HG02943 (cell line): ENCODE results near the gene ZFP92.

Experiments
- ATAC-seq: cut with Tn5 transposase; IDR thresholded peaks from one replicate; pipeline ENCODE4 v1.9.1; 2021; ENCODE audit warnings: mild to moderate bottlenecking, low read depth, moderate library complexity; ENCODE audit not compliant: unreplicated experiment

The ZFP92 gene

DNA sequence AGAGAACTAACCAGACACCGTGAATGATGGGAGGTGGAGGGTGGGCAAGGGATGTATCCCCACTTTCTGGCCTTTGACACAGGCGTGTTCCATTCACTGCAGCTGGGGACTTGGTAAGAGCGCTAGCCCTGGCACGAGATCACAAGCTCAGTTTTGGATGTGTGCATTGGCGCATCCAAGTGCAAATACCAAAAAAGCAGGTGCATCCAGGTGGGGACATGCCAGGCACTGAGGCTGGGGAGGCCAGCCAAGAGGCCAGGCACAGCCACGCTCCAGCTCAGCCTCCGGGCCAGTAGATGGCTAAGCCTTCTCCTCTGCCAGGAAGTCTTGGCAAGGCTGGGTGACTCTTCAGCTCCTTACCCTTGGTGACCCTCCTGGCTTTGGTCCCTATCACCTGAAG lies 4.4 kb upstream of the ZFP92 start:
- ATAC-seq: no peak

DNA sequence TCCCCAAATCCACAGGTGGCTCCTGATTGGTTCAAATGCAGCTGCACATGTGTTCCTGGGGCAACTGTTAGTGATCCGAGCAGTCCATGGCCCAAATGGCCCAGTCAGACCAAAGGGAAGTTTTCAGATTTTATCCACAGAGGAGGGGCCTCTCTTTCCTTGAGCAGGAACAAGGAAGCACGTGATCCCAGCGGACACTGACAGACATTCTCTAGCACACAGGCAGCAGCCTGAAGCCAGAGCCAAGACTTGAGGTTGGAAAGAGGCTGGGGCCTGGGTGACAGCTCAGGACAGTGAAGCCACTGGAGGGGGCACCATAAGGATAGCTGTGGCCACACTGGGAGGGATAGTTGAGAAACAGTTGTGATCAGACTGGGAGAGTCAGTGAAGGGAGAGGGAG lies 3.5 kb upstream of the ZFP92 start:
- ATAC-seq: no peak

DNA sequence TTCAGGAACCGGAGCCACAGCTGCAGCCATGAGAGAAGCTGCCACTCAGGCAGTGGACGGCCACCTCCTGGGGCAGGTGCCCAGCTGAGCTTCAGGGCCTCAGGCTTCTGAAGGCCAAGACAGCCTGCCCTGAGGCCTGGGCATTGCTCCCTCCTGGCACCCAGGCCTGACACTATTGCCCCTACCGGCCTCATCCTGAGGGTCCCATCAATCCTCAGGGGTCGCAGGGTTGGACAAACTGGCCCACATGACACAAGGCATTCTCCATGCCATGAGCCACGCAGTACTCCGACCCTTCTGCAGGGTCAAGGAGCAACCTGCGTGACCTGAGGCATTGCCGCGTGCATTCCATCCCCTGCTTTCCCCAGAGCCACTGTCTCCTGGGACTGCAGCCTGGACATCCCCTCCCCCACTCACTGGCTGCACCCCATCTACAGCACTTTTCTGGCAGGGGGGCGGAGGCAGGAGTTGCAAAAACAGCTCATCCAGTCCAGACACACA lies 3.0 kb upstream of the ZFP92 start:
- no peak for ATAC-seq

DNA sequence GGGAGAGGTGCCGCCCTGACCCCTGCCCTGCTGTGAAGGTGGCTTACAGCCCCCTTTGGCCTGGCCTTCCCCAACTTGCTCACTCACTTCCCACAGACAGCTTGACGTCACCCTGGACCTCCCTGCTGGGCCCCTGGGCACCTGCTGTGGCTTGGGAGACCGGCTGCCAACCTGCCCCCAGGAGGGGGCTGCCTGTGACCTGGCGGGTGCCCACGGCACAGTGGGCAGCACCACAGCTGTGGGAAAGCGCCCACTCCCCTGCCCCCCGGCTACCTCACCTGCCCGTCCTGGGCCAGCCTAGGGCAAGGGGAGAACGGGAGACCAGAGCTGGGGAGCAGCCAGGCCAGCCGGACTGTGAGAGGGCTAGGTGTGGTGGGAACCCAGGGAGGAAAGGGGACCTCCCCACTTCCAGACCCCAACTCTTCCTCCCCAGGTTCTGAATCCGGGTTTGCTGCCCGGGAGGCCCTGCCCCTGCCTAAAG lies 2.4 kb upstream of the ZFP92 start:
- ATAC-seq: no peak

DNA sequence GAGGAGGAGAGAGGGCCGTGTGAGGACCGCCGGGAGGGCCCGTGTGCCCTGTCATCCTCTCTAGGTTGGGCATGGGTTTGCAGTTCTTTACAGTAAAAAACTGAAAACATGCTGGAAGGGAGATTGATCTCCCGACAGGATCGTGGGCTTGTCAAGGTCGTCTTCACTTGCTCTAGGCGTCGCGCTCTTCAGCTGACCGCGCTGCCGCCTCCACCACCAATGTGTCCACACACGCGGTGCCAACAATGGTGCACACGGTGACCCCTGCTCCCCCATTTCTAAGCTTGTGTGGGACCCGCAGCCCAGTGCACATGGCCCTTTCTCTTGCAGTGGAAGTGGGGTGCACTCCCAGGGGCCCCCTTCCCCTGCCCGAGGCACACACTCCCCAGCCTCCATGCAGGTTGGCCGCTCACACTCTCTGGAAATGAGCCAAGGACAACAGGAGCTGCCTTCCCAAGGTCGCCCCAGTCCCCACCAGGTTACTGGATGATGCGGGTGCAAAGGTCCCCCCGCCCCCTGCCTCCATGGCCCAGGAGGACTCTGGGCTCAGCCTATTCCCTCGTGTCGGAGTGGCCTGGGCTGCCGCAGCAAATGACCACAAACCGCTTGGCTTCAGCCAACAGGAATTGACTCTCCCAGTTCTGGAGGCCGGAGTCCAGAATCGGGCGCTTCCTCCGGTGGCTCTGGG lies 1.7 kb upstream of the ZFP92 start:
- no peak for ATAC-seq

DNA sequence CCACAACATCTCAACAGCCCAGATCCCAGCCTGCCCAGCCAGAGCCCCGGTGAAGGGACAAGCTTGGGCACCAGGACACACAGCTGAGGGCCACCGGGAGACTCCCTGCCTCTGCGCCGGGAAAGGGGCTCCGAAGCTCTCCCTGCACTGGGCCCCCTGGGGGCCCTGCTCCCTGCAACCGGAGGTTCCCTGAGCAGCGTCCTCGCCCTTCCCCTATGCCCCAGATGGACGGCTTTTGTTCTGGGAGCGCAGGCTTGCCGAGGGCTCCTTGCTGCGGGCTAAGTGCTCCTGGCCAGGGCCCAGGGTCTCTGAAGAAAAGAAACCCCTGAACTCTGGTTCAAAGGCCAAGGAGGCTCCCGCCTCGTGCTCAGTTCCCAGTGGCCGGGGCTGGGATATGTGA lies 899 bp upstream of the ZFP92 start:
- ATAC-seq: no peak

DNA sequence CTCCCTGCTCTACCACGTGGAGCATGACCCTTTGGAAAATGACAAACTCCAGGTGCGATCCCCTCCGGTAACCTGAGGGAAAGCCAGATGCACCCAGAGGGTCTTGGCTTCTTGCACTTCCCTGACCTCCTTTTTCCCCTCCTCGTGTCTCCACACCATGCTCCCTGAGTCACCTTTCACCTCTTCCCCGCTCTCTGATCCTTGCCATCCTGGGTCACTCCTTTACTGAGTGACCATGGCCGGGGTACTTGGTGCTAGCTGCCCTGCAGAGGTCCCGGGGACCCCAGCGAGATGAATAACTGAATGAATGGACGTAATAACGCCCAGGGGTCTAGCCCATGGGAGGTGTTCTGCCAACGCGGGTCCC lies 401 bp upstream of the ZFP92 start:
- ATAC-seq: no peak

DNA sequence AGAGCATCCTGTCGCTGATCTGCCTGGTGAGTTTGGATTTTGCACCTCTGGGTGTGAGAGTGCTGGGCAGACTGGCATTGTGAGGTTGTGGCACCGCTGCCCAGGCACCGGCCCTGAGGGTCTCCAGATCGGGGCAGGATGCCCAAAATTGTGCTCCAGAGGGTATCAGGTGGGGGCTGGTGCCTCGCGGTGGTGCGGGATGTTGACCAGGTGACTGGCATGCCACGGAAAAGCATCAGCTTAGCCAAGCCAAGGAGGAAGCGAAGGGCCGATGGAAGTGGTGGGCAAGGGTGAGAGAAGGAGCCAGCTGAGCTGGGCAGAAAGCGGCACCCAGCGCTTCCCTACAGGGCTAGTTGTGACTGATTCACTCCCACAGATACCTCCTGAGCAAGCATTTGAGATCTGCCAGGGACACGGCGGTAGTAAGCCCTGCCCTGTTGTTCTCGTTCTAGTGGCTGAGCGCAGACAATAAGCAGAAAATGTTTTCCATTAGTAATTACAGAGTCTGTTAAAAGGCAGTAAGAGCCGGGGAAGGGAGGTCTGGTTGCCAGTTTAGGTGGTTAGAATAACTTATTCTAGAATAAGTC lies 809 bp downstream of the ZFP92 start:
- ATAC-seq: no peak

DNA sequence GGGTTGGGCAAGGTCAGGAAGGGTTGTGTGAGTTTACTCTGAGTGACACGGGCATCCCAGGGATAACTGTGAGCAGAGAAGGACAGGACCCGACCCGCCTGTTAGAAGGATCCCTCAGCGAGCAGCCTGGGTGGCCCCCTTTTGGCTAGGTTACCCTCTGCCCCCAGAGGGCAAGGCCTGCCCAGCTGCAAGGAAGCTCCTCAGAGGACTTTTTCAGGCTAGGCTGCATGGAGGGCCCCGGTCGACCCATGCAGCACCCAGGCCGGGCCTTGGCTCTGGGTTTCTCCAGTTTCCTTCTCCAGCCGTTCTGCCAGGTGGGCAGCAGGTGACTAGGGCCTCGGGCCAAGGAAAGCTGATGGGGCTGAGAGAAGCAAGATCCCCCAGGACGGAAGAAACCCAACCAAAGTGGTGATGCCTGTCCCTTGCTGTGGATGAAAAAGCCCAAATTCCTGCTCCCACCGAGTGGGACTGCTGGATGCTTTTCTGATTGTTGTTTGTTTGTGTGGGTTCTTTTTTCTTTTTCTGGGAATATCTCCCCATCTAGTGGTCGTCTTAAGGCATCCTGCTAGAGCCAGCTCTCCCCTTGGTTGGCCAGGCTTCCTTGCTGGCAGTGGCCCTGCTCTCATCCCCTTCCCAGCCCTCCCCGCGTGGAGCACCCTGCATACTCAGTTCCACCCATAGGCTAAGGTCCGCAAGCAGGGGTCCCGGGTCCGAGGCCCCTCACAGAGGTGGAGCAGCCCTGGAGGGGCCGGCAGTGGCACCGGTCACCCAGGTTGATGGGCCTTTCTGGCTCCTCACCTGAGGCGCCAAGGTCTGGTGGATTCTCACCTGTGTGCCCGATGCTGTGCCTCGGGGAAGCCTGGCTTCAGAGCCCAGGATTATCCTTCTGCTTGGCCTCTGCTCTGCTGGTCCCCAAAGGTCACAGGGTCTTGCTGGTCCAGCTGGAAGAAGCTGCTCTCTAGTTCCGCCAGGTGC lies 1.8 kb downstream of the ZFP92 start:
- ATAC-seq: no peak

DNA sequence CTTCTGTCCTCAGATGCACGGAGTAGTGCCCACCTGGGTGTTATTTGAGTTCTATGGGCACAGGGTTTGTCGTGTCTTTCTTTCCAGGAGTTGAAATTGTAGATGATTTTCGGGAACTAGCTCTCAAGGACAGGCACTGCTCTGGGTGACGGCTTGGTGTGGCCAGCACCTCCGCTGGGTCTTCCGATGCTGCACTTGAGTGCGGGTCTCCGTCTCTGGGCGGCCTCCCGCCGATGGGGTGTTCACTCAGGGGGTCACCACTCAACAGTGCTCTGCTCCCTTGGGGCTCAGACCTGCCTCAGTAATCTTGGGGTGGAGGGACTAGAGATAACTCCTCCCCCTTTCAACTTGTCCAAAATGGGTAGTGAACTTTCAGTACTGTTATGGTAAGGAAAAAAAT lies 2.5 kb downstream of the ZFP92 start:
- ATAC-seq: no peak

DNA sequence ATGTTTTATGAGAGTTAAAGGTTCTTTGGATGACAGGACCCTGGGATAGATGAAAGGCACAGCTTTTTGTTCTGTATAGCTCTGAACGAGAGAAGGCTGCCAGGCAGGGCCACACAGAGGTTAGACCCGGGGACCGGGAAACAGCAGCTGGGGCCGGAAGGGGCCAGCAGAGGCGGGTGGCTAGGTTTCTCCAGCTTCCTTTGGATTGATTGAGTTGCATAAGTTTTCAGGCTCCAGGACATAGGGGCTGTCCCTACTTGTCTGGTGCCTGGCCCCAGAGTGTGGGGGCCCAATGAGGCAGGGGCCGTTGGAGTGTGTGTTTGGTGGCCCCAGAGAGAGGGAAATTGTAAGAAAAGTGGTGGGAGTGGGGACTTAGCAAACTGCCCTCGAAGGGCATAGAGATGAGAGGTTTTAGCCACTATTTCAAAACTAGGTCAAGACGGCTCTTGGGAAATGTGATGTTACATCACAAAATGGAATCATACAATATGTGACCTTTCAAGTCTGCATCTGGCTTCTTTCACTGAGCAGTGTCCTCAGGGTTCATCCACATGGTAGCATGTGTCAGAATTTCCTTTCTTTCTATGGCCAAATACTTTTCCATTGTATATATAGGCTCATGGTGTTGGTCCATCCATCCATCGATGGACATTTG lies 3.7 kb downstream of the ZFP92 start:
- no peak for ATAC-seq

DNA sequence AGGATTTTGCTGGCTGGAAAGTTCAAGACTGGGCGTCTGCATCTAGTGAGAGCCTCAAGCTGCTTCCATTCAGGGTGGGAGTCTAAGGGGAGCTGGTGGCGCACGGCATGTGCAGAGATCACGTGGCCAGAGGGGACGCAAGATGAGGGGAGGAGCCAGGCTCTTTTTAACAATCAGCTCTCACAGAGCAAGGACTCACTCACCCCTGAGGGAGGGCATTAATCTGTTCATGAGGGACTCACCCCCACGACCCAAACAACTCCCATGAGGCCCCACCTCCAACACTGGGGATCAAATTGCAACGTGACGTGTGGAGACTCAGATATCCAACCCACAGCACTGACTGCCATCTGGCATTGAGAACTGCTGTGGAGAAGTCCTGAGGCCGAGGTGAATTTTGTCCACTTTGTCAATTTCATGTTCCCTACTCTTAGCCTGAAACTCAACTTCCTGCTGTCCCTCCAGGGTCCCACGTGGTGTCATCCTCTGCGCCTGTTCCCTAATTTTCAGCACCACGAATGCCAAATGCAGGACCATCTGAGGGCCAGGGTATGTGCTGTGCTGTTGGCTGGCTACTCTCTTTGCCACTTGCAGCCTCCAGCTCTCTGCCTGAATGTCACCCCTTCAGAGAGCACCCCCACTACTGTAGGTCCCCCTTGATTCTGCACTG lies 5.6 kb downstream of the ZFP92 start:
- ATAC-seq: no peak

DNA sequence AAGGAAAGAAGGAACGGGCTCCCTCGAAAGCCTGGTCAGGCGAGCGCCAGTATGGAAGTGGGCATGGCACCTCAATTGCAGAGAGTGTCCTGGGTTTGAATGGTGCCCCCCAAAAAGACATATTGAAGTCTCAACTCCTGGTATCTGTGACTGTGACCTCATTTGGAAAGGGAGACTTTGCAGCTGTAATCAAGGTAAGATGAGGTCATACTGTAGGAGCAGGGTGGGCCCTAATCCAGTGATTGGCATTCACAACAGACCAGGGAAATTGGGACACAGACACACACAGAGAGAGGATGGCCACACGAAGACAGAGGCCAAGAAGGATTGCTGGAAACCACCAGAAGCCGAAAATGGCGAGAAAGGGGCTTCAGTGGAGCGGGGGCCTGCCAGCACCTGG lies 6.4 kb downstream of the ZFP92 start:
- no peak for ATAC-seq

DNA sequence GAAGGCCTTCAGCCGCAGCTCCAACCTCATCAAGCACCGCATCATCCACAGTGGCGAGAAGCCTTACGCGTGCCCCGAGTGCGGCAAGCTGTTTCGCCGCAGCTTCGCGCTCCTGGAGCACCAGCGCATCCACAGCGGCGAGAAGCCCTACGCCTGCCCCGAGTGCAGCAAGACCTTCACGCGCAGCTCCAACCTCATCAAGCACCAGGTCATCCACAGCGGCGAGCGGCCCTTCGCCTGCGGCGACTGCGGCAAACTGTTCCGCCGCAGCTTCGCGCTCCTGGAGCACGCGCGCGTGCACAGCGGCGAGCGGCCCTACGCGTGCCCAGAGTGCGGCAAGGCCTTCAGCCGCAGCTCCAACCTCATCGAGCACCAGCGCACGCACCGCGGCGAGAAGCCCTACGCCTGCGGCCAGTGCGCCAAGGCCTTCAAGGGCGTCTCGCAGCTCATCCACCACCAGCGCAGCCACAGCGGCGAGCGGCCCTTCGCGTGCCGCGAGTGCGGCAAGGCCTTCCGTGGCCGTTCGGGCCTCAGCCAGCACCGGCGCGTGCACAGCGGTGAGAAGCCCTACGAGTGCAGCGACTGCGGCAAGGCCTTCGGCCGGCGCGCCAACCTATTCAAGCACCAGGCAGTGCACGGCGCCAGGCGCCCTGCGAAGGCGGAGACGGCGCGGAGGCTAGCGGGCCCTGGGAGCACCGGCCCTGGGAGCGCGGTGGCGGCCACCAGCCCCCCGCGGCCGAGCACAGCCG lies 9.8 kb downstream of the ZFP92 start:
- no peak for ATAC-seq

DNA sequence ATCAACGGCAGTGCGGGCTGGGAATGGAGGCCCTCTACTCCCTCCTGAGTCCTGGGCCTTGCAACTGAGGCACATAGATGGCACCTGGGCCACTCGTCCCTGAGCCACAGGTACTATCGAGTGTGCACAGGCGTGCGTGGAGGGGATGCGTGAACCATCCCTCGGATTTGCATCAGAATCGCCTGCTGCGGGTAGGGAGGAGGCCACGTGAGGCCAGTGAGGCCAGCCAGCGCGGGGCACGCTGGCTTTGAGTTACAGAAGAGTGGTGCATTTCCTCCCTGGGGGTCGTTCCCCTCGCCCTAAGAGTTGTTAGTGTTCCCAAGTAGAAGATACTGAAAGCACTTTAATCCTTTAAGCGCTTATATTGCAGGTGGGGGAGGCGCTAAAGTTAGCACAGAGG lies 10.6 kb downstream of the ZFP92 start:
- no peak for ATAC-seq

DNA sequence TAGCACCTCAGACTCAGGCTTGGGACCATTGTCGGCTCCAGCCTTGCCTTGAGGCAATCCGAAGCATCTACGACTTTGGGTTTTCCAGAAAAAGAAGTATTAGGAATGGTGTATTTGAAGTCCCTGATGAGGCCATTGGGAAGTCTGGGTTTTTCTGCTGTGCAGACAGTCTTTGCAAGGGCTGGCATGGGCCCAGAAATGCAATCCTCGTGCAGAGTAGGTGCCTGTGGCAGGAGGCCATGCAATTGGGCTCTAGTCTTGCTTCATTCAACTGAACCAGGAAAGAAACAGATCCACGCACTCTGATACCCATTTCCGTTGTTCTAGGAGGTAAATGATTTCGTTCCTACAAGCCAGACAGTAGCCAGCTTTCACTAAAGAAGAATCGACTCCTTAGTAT lies 12.4 kb downstream of the ZFP92 start:
- ATAC-seq: no peak

DNA sequence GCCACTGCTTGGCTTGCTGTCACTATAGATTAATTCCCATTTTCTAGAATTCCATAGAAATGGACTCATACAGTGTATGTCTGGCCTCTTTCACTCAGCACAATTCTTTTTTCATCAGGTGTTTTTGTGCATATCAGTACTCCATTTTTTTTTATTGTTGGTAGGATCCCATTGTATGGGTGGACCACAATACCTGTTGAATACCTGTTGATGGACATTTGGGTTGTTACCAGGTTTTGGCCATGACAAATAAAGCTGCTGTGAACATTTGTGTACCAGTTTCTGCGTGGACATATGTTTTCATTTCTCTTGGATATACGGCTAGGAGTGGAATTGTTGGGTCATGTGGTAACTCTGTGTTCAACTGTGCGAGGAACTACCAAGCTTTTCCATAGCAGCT lies 14.9 kb downstream of the ZFP92 start:
- no peak for ATAC-seq

DNA sequence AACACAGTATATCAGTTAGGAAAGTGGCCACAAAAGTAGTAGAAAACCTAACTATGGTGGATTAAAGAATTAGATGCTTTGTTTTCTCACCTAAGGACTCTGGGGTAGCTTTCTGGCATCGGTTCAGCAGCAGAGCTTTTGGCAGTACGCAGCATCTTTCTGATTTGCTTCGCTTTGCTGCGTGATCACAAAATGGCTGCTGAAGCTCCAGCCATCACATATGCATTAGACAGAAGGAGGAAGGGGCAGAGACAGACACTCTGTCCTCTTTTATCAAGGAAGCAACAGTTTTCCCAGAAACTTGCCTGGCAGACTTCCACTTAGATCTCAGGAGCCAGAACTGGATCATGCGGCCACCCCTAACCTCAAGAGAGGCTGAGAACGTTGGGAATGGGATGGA lies 19.5 kb downstream of the ZFP92 start:
- no peak for ATAC-seq

DNA sequence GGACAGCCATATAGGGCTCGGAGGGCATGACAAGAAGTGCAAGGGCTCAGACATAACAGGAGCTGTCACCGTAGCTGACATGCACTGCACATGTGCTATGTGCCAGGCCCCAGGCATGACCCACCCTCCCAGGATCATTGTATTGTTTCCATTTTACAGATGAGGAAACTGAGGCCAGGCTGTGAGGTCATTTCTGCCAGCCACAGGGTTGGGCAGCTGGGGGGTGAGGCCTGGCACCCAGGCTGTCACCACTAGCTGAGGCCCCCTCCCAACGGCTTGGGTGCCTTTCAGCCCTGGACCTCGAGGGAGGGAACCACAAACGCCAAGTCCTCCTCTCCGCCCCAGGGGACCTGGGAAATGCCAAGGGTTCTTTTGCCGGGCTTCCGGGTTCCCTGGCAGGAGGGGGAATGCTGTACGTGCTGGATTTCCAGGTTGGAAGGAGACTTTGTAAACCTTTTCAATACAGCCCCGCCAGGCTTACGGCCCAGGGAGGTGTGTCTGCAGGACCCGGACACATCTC lies 21.9 kb downstream of the ZFP92 start:
- ATAC-seq: no peak
